CD4-positive, alpha-beta T cell treated with Interferon gamma for 1 hour (primary cell): ENCODE measurements around the gene LILRA5.
"Not testable (repeated sequence)": the region's sequence is repeated elsewhere in the genome, so short reads cannot be mapped to it uniquely, and the experiment has no call there.

Experiments used
- DNase-seq: peaks from one replicate; pipeline ENCODE4 v3.0.0-alpha.2; 2020

Gene LILRA5

DNA sequence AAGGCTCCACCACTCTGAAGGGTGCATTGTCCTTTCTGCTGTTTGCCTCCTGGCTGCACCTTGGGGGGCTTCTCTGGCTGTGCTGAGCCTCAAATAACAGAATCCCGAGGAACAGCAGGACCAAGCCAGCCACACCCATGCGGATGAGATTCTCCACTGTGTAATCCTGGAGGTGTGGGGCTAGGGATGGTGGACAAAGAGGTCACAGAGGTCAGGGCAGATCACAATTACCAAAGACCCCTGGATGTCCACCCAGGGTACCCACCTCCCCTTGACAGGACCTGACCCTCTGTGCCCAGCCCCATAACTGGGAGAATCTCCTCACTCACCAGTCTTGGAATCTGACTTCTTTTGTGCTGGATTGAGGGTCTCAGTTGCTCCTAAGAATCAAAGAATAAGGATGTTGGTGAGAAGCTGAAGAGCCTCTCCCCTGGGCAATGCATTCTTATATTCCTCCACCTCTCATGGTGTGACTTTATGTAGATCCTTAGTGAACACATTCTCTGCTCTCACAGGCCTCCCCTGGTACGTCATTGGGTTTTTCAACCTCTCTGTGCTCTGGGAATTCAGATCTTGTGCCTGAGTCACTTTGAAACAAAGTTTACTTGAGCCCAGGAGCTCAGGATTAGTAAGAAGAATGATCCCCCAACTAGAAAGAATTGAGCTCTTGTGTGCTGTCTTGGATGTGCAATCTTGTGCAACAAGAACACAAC is 20.8 kb upstream of the LILRA5 start:
- DNase-seq, result no peak

DNA sequence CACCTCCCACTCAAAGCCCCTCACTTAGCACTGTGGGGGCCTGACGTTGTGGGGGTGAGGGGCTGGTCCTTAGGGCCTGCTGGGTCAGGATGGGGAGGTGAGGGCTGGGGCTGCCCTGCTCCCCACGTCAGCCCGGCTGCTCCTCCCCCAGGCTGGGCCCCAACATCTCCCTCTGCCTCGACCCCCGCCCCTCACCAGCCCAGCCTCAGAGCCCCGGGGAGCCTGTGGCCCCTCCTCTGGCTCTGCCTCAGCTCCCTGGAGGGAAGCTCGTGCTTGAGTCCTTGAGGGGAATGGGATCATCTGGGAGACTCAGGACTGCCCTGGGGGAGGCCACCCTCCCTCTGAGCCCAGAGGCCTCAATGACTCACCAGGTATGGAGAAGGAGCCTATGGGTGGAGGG is 19.2 kb upstream of the LILRA5 start:
- no peak for DNase-seq

DNA sequence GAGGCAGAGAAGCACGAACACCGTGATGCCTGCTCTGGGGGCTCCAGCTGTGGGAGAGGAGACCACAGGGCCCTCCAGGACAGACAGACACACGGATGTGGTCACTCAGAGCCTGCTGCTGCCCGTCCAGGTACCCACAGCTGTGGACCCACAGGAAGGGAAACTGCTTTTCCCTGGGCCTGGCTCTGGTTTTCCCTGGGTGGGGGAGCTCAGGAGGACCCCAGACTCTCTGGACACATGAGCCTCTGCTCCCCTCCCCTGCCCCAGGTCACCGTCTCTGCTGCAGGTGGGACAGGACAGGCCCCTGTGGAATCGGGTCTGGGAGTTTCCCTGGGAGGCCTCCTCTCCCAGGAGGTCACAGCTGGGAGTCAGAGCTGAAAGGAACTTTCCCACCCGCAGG is 18.7 kb upstream of the LILRA5 start:
- DNase-seq, result no peak

DNA sequence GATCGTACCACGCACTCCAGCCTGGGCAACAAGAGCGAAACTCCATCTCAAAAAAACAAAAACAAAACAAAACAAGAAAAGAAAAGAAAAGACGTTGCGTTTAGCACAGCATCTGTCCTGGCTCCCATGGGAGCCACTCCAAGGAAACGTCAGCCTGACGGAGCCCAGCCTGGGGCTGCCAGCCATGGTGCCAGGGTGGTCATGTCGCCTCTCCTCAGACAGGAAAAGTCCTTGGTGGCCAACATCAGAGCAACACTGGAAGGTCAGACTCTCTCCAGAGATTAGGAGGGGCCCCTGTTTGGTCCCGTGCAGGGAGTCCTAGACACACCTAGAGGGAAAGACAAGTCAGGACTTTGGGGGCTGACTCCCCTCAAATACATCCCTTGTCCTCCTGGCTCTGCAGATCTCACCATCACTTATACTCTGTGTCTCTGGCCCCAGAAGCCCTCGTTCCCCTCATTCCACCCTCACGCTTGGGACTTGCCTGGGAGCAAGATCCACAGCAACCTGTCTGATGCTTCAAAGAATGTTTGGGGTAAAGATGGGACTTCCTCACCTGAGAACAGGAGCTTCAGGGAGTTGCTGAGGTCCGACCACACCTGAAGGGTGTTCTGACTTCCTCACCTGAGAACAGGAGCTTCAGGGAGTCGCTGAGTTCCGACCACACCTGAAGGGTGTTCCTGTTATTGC is 16.7 kb upstream of the LILRA5 start:
- no peak for DNase-seq

DNA sequence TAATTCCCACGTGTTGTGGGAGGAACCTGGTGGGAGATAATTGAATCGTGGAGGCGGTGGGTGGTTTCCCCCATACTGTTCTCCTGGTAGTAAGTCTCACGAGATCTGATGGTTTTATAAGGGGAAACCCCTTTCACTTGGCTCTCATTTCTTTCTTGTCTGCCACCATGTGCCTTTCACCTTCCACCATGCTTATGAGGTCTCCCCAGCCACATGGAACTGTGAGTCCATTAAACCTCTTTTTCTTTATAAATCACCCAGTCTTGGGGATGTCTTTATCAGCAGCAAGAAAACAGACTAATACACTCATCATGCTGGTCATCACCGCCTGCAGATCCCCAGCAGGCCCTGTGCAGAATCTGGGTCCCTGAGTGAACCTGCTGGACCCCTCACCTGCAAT is 15.8 kb upstream of the LILRA5 start:
- not testable (repeated sequence) for DNase-seq

DNA sequence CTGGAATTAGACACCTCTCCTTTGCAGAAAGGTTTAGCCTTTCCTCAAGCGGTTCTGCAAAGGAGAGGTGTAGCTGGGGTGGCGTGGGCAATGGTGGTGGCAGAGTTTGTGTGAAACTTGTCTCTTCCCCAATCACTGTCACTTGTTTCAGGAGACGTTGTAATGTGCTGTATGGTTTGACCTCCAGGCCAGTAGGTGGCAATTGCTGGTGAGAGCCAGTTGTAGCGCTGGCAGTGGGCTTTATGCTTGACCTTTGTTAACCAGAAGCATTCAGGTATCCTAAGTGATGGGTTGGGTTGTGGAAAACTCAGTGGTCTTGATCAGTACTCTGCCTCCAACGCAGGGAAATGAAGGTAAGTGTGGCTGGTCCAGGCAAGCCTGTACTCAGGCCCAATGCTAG is 12.7 kb upstream of the LILRA5 start:
- no peak for DNase-seq

DNA sequence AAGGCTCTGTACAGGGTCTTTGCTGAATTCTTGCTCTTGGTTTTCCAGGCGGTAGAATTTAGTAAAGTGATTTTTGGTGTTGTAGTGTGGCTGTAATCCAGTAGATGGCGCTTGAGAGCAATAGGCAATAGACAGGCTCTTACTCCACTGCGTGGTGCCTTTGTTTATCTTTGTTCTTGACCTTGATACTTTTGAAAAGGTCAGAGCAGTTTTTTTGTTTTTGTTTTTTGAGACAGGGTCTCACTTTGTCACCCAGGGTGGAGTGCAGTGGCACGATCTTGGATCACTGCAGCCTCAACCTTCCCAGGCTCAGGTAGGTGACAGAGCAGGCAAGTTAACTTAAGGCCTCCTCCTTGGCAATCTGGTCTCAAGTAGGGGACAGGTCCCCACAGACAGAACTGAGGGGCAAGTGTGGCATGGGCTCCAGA is 12.2 kb upstream of the LILRA5 start:
- peak; percentile 26 for DNase-seq

DNA sequence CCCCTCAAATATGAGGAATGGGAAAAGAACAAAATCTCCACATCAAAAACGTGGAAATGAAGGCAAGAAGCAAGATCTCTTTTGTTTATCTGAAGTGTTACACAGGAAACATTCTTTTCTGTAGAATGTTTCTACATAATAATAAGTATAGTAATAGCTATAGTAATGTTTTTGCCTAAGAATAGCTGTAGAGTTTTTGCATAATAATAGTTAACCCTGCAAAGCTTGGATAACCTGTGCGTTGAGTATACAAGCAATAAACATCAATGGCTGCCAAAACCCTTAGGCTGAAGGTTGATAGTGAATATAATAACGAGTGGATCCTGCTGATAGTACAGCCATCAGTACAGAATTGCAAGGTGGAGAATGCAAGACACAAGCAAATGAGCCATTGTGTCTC is 11.1 kb upstream of the LILRA5 start:
- no peak for DNase-seq

DNA sequence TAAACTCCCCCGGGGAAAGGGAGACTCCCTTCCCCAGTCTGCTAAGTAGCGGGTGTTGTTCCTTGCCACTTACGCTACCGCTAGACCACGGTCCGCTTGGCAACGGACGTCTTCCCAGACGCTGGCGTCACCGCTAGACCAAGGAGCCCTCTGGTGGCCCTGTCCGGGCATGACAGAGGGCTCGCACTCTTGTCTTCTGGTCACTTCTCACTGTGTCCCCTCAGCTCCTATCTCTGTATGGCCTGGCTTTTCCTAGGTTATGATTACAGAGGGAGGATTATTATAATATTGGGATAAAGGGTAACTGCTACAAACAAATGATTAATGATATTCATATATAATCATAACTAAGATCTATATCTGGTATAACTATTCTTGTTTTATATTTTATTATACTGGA is 10.0 kb upstream of the LILRA5 start:
- DNase-seq, result peak; percentile 22

DNA sequence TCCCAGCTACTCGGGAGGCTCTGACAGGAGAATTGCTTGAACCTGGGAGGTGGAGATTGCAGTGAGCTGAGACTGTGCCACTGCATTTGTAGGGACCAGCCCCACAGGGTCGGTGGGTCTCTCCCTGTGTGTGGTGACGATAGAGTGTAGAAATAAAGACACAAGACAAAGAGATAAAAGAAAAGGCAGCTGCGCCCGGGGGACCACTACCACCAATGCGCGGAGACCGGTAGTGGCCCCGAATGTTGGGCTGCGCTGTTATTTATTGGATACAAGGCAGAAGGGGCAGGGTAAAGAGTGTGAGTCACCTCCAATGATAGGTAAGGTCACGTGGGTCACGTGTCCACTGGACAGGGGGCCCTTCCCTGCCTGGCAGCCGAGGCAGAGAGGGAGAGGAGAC is 9.3 kb upstream of the LILRA5 start:
- DNase-seq, result not testable (repeated sequence)

DNA sequence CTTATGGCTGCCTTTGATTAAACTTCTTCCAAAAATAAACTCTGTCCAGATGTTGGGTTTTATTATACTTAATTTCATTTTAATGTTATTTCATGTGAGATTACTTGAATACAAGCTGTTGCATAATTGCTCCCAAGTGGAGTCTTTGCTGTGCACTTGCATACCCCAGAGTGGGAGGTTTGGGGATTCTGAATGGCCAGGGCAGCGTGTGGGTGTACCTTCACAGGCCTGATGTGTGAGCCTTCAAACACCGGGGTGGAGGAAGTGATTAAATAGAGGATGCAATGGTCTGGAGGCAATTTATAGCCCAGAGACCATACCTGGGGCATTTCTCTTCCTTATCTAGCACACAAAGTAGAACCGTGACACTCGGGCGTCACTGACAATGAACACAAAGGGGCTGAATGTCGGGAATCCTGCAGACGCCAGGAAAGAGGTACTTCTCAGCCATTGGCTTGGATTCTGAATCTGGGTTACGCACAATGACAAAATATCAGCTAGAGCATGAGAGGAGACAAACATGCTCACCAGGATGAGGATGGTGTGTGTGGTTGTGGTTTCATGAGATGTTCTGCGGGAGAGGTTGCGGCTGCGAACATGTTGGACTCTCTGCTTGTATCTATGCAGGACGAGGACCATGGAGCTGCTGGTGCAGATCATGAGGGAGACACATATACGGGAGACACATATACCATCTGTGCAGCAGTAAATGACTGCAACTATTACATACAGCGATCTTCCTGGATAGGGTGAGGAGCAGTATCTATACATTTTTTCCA is 7.1 kb upstream of the LILRA5 start:
- DNase-seq, result no peak

DNA sequence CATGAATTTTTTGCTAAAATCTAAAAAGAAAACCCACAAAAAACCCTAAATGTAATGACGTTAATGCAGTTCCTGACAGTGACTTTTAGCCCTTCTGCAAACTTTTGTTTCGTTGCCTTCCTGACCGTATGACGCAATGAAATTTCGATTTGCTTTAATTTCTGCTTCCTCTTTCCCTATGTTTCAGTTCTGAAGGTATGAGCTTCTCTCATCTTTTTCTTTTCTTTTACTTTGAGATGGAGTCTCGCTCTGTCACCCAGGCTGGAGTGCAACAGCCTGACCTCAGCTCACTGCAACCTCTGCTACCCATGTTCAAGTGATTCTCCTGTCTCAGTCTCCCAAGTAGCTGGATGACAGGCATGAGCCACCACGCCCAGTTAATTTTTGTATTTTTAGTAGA is 6.1 kb upstream of the LILRA5 start:
- DNase-seq, result peak; percentile 29

DNA sequence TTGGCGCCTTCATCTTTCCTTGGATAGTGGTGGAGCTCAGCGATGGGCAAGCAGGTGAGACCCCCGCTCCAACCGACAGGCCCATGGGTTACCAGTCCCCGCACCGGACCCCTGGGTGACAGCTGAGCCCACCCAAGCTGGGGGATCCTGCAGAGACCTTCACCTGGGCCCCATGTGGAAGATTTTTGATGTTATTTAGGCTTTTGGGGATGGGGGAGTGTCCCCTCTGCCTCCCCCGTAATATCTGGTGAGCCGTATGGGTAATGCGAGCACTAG is 4.9 kb upstream of the LILRA5 start:
- no peak for DNase-seq

DNA sequence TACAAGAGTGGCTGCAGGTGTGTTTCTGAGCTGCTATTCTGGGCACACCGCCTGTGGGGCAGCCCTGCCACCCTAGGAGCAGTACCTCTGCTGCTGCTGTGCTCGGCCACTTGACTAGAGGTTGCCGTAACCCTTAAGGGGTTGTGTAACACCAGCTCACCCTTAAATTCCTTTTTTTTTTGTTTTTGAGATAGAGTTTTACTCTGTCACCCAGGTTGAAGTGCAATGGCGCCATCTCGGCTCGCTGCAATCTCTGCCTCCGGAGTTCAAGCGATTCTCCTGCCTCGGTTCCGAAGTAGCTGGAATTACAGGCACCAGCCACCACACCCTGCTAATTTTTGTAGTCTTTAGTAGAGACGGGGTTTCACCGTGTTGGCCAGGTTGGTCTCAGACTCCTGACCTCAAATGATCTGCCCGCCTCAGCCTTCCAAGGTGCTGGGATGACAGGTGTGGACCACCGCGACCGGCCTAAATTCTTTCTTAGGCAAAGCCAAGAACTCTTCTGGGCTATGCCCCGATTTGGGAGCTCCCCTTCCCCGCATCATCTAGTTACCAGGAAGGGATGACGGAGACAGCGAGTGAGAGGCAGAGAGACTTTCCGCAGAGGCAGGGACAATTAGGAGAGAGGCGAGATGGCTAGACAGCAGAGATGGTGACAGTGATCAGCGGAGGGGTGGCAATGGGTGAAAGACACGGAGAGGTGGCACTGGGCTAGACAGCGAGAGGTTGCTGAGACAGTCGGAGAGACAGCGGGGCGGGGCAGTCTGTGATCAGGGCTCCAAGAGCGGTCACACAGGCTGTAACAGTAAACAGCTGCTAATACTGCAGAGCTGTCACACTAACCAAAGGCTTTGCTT is 4.4 kb upstream of the LILRA5 start:
- DNase-seq, result no peak

DNA sequence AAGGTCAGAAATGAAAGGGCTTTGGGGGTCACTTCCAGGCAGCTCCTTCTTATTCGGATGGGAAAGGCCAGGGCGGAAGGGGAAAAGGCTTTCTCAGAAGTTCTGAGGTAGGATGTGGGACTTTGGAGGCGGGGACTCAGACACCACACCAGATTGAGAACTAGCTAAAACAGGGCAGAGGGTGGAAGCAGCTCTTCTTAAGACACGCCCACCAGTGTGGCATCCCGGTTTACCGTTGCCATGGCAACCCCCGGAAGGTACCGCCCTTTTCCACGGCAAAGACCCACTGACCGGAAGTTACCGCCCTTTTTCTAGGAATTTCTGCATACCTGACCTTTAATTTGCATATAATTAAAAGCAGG is 3.8 kb upstream of the LILRA5 start:
- DNase-seq, result peak; percentile 69

DNA sequence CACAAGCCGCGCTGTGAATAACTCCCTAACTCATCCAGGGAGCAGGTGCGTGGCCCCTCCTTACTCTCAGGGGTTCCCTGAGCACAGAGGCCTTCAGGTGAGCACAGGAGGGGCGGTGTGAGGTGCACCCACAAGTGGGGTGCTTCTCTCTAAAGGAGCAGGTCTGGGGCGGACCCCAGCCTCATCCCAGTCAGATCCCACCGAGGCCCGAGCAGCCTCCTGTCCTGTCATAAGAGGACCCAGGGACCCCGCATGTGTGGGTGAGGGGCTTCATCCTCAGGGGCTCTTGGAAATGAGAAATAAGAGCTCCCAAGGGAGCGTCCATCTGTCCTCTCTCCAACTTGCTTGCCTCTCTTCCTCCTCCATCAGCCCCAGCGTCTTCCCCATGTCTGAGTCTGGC is 3.0 kb upstream of the LILRA5 start:
- no peak for DNase-seq

DNA sequence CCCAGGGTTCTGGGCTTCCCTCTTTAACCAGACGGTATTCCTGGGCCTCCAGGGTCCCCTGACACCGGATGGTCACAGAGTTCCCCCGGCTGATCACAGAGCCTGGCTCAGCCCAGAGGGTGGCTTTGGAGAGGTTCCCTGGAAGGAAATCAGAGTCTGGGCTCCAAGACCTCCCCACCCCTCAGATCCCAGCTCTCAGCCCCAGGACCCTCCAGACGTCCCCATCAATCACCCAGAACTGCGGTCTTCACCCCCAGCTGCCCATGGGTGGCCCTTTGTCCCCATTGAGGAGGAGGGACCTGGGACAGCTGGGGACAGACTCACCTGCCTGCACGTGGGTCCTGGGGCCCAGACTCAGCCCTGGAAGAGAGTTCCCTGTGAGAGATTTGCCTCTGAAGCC is 955 bp downstream of the LILRA5 start:
- DNase-seq, result no peak

DNA sequence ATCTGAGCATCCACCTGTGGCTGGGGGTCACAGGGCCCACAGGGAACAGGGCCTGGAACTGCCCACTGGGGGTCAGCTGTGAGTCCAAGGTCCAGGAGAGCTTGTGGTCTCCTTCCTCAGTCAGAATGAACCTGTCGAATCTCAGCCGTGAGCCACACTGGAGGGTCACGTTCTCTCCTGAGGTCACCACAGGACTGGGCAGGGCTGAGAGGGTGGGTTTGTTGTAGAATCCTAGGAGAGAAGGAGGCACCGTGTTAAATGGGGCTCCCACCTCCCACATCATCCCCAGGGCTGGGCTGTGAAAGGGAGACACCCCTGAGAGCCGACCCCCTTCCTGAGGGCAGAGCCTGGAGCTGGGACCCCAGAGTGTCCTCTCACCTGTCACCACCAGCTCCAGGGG is 1.5 kb downstream of the LILRA5 start:
- DNase-seq, result no peak

DNA sequence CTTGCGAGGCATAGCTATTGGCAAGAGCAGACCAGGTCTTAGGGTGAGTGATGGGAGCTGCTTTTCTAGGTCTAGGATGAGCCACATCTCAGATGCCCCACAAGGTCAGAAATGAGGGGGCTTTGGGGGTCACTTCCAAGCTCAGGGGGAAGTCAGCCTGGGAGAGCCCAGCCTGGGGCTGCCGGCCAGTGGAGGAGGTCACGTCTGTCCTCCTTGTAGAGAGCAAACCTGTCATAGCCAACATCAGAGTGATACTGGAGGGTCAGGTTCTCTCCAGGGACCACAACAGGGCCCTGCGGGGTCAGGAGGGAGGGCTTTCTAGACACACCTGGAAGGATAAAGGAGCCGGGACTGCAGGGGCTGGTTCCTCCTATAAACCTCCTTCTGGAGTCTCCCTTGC is 2.4 kb downstream of the LILRA5 start:
- no peak for DNase-seq

DNA sequence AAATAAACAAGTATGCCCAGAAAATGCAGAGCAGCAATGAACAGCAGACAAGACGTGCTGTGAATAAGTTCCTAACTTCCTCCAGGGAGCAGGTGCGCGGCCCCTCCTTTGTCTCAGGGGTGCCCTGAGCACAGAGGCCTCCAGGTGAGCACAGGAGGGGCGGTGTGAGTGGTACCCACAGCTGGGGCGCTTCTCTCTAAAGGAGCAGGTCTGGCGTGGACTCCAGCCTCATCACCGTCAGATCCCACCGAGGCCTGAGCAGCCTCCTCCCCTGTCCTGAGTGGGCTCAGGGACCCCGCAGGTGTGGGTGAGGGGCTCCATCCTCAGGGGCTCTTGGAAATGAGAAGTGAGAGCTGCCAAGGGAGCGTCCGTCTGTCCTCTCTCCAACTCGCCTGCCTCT is 3.2 kb downstream of the LILRA5 start:
- DNase-seq, result no peak

DNA sequence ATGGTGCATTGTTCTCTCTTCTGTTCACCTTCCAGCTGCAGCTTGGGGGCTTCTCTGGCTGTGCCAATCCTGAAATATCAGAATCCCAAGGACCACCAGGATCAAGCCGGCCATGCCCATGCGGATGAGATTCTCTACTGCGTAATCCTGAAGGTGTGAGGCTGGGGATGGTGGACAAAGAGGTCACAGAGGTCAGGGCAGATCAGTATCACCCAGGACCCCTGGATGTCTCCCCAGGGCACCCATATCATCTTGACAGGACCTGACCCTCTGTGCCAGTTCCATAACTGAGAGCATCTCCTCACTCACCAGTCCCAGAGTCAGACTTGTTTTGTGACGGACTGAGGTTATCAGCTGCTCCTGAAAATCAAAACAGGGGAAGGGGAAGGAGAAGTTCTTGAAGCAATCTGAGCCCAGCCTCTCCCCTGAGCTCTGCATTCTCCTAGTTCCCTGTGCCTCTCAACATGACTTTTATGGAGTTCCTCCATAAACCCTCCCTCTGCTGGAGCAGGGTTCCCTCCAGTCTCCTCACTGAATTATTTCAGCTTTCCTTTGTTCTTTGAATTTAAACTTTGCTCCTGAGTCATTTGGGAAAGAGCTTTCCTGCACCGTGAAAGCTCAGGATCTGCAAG is 5.5 kb downstream of the LILRA5 start:
- no peak for DNase-seq

DNA sequence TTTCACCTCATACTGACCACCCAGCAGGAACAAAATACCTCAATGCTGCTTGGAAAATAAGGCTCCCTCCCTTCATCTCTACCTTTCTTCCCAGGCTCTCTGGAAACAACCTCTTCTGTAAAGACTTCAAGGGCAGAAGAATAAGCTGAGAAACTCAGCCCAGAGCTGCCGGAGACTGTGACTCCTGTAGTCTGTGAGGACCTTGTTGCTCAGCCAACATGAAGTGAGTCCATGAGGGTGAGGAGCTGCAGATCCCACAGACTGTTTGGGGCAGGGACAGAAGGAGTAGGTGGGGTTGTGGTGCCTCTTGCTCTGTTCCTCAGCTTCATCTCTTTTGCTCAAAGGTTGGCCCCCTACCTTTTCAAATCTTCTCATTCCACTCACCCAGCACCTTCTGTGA is 7.8 kb downstream of the LILRA5 start:
- DNase-seq, result no peak

DNA sequence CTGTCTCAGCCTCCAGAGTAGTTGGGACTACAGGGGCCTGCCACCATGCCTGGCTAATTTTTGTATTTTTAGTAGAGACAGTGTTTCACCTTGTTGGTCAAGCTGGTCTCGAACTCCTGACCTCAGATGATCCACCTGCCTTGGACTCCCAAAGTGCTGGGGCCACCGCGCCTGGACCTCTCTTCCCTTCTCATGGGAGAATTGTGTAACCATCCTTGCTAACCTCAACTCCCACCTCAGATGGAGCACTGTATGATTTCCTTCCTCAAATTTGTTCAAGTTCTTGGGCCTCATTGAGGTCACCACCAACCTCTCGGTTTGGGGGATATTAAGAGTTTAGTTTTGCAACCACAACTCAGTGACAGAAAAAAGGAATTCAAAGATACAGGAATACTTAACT is 10.7 kb downstream of the LILRA5 start:
- no peak for DNase-seq
